BJ (cell line): ENCODE data around the gene SDR42E1. TPM values are rescaled to one million over a fixed set of nuclear protein-coding genes. Genes with fewer than 3 reads are reported as not detected.
A peak's percentile ranks its signal among the peaks of the same experiment; 100 is the strongest.

Experiments used
- CTCF ChIA-PET: fragments of 350-600 bp; formaldehyde crosslinking; extraction: SDS; loops from one replicate; lab custom pipeline; 2021; ENCODE audit warnings: antibody characterized with exemption, inconsistent platforms; lab: Yijun Ruan, JAX
- POLR2A ChIA-PET: fragments of 300-600 bp; sonication (Branson Sonifier 250); formaldehyde crosslinking; extraction: SDS; loops from one replicate; lab custom pipeline; 2021; ENCODE audit warnings: antibody characterized with exemption; lab: Charles Lee
- DNase-seq: peaks from one replicate; pipeline ENCODE4 v3.0.0-alpha.2; 2011; ENCODE audit warnings: low read depth
- H3K27me3 ChIP-seq: 2 replicates; pipeline ENCODE4 v1.6.0; 2011; ENCODE audit warnings: low read length; ENCODE audit not compliant: control insufficient read depth, insufficient read depth
- H3K36me3 ChIP-seq: 2 replicates; pipeline ENCODE4 v1.5.1; 2011; ENCODE audit warnings: low read length; ENCODE audit not compliant: control insufficient read depth, insufficient read depth
- H3K4me3 ChIP-seq: 2 replicates; pipeline ENCODE4 v1.5.1; 2011; ENCODE audit warnings: low read depth, mild to moderate bottlenecking, control low read depth, low read length
- polyA plus RNA-seq: library from polyadenylated mRNA; depleted of rRNA; stranded (reverse); fragments of >200 nt; gene quantifications from 2 replicates; pipeline ENCODE4 v1.2.3, GENCODE V29; 2011
- TF ChIP-seq, protein P1 (sequence below): IDR thresholded peaks from 2 replicates; pipeline ENCODE4 v1.5.1; 2011; ENCODE audit warnings: low read depth, mild to moderate bottlenecking, control low read depth, inconsistent platforms, low read length, moderate library complexity; ENCODE audit not compliant: insufficient read depth

SDR42E1 gene
- polyA plus RNA-seq, 1 experiment = 0.44 TPM

- ChIA-PET POLR2A (no interaction called here), CTCF (interaction anchor here (1.3 to 1.5 kb wide), 2 partner anchors 9 to 13 kb away, joined by 3 to 4 read pairs; no protein-coding TSS in a partner anchor)
- H3K4me3 ChIP-seq = no peak overlapping the region
- TF ChIP-seq, protein P1, sequence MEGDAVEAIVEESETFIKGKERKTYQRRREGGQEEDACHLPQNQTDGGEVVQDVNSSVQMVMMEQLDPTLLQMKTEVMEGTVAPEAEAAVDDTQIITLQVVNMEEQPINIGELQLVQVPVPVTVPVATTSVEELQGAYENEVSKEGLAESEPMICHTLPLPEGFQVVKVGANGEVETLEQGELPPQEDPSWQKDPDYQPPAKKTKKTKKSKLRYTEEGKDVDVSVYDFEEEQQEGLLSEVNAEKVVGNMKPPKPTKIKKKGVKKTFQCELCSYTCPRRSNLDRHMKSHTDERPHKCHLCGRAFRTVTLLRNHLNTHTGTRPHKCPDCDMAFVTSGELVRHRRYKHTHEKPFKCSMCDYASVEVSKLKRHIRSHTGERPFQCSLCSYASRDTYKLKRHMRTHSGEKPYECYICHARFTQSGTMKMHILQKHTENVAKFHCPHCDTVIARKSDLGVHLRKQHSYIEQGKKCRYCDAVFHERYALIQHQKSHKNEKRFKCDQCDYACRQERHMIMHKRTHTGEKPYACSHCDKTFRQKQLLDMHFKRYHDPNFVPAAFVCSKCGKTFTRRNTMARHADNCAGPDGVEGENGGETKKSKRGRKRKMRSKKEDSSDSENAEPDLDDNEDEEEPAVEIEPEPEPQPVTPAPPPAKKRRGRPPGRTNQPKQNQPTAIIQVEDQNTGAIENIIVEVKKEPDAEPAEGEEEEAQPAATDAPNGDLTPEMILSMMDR = no peak
- peaks cover 5% of the 10 kb centered on the region for H3K27me3 ChIP-seq
- no peaks in the 10 kb centered on the region for H3K36me3 ChIP-seq
- no peak for DNase-seq
Observed at GRCh38 chr16:82046541-82046940, 35.3 kb upstream of the SDR42E1 start.

- TF ChIP-seq, protein P1 = no peak
- H3K36me3 ChIP-seq = no peaks in the 10 kb centered on the region
- ChIA-PET POLR2A (no interaction called here), CTCF (interaction anchor here (0.7 to 6.9 kb wide), 3 partner anchors 11 to 185 kb away, joined by 3 to 29 read pairs (median 3); no protein-coding TSS in a partner anchor)
- no peak overlapping the region for H3K4me3 ChIP-seq
- no peak for DNase-seq
- H3K27me3 ChIP-seq = peaks cover 5% of the 10 kb centered on the region
Observed at GRCh38 chr16:82045465-82045864, 34.2 kb upstream of the SDR42E1 start.

- POLR2A ChIA-PET = interaction anchor here (0.6 kb wide), 1 partner anchor 584 kb away, joined by 4 read pairs; no protein-coding TSS in a partner anchor
- Histone ChIP-seq H3K36me3 (no peaks in the 10 kb centered on the region), H3K4me3 (no peak overlapping the region), H3K27me3 (peaks cover 2% of the 10 kb centered on the region)
- DNase-seq = no peak
- TF ChIP-seq, protein P1 = no peak
- CTCF ChIA-PET = interaction anchor here (1.0 to 6.9 kb wide), 3 partner anchors 8 to 185 kb away, joined by 3 to 29 read pairs (median 3); partner anchors contain the start of gene HSD17B2
Observed at GRCh38 chr16:82044585-82044911, 33.3 kb upstream of the SDR42E1 start.

DNA sequence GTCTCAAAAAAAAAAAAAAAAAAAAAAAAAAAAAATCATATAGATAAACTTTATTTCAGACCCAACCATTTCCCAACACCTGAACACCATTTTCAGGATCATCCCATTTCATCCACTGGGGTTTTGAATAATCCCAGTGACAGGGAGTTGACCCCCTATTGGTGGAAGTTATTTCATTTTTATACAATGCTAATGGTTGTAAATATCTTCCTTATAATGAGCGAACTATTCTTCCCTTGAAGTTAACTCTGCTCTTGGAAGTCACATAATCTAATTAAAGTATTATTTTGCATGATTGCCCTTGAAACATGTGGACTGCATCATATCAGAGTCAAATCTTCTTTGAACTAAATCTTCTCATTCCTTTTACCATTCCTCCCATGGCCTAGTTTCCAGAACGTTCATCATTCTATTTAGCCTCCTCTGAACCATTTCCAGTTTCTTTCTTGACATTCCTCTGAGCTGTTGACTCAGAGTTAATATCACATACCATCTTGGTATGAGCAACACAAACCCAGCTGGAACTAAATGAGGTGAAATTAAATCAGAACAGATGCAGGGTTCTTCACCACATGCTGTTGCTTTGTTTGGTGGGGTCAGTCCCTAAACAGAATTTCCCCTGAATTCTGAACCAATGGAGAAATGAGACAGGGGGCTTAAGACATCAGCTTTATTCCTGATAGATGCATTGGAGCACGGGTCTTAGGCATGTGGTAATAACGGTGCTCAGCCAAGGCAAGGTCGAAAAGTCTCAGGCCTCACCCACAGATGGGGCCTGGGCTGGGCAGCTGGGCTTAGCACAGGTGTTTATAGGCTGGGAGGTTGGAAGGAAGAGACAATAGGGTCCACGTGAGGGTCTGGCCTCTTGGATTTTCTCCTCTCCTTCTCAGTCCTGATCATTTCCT is 32.7 kb upstream of the SDR42E1 start:
- DNase-seq = peak; percentile 89
- ChIA-PET CTCF (interaction anchor here (1.0 to 6.9 kb wide), 4 partner anchors 8 to 186 kb away, joined by 3 to 29 read pairs (median 4); partner anchors contain the start of gene HSD17B2), POLR2A (interaction anchor here (0.6 kb wide), 1 partner anchor 585 kb away, joined by 4 read pairs; no protein-coding TSS in a partner anchor)
- TF ChIP-seq, protein P1 = no peak
- H3K36me3 ChIP-seq = no peaks in the 10 kb centered on the region
- peaks cover 2% of the 10 kb centered on the region for H3K27me3 ChIP-seq
- H3K4me3 ChIP-seq = no peak overlapping the region

DNA sequence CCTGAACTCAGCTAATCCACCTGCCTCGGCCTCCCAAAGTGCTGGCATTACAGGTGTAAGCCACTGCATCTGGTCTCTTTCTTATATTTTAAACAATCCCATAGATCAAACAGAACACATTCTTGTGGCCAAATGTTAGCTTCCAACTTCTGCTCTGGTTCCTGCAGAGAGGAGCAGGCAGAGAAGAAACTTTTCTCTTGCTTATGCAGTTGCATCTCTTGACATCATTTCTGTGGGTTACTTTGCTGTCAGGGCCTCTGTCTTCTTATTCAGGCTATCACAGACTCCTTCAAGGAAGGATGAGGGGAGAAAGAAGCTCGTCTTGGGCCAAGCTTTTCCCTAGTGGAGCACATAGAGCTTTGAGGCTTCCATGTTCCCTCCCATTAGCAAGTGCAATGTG is 31.6 kb upstream of the SDR42E1 start:
- Histone ChIP-seq H3K4me3 (no peak overlapping the region), H3K27me3 (peaks cover 2% of the 10 kb centered on the region), H3K36me3 (no peaks in the 10 kb centered on the region)
- ChIA-PET POLR2A (no interaction called here), CTCF (interaction anchor here (1.2 to 6.9 kb wide), 3 partner anchors 9 to 187 kb away, joined by 4 to 29 read pairs (median 7); no protein-coding TSS in a partner anchor)
- TF ChIP-seq, protein P1 = no peak
- DNase-seq = no peak
